Stimulated activated CD8-positive, alpha-beta memory T cell treated with anti-CD3 and anti-CD28 coated beads, Interleukin-7, amount 100 ng/mL, for 24 hours (primary cell): ENCODE measurements around the gene TOX2.
"Not testable (repeated sequence)": the region's sequence is repeated elsewhere in the genome, so short reads cannot be mapped to it uniquely, and the experiment has no call there.

Experiments used
- DNase-seq: peaks from one replicate; pipeline ENCODE4 v3.0.0-alpha.2; 2020; ENCODE audit warnings: low read depth

The TOX2 gene

GRCh38 chr20:44033344-44033743, 118.7 kb downstream of the TOX2 start:
- DNase-seq, result no peak

- no peak for DNase-seq
These were observed 119.2 kb downstream of the TOX2 start for GRCh38 chr20:44033873-44034272.

GRCh38 chr20:44034451-44034850, 119.8 kb downstream of the TOX2 start:
- DNase-seq, result no peak

GRCh38 chr20:44034965-44035635, 120.4 kb downstream of the TOX2 start:
- DNase-seq, result no peak

- no peak for DNase-seq
These were observed 121.3 kb downstream of the TOX2 start for GRCh38 chr20:44035924-44036323.

GRCh38 chr20:44036441-44036840, 121.8 kb downstream of the TOX2 start:
- no peak for DNase-seq

- no peak for DNase-seq
These were observed 124.0 kb downstream of the TOX2 start for GRCh38 chr20:44038681-44039123.

GRCh38 chr20:44039147-44039546, 124.5 kb downstream of the TOX2 start:
- DNase-seq, result no peak

- no peak for DNase-seq
These were observed 125.1 kb downstream of the TOX2 start for GRCh38 chr20:44039741-44040140.

- DNase-seq, result no peak
These were observed 125.7 kb downstream of the TOX2 start for GRCh38 chr20:44040202-44040915.

GRCh38 chr20:44041001-44041400, 126.3 kb downstream of the TOX2 start:
- no peak for DNase-seq

- not testable (repeated sequence) for DNase-seq
These were observed 130.1 kb downstream of the TOX2 start for GRCh38 chr20:44044712-44045111.

GRCh38 chr20:44050327-44050726, 135.7 kb downstream of the TOX2 start:
- no peak for DNase-seq

- DNase-seq, result no peak
These were observed 136.4 kb downstream of the TOX2 start for GRCh38 chr20:44050925-44051660.

GRCh38 chr20:44051661-44052000, 137.0 kb downstream of the TOX2 start:
- DNase-seq, result no peak

GRCh38 chr20:44052166-44052565, 137.5 kb downstream of the TOX2 start:
- DNase-seq, result no peak

GRCh38 chr20:44053046-44053445, 138.4 kb downstream of the TOX2 start:
- no peak for DNase-seq

- DNase-seq, result no peak
These were observed 139.5 kb downstream of the TOX2 start for GRCh38 chr20:44054118-44054517.

GRCh38 chr20:44054849-44055248, 140.2 kb downstream of the TOX2 start:
- no peak for DNase-seq

GRCh38 chr20:44056010-44056698, 141.5 kb downstream of the TOX2 start:
- no peak for DNase-seq

GRCh38 chr20:44057698-44058675, 143.3 kb downstream of the TOX2 start:
- no peak for DNase-seq
